H9 (cell line): ENCODE results near the gene SLC43A1. TPM values are rescaled to one million over a fixed set of nuclear protein-coding genes. Genes with fewer than 3 reads are reported as not detected.
A peak's percentile ranks its signal among the peaks of the same experiment; 100 is the strongest.

Source experiments
- DNase-seq: peaks from one replicate; pipeline ENCODE4 v3.0.0-alpha.2; 2017
- H2AFZ ChIP-seq: one replicate; pipeline ENCODE4 v1.6.1; 2013; ENCODE audit warnings: mild to moderate bottlenecking, low read length, control low read depth, moderate library complexity
- H2AK5ac ChIP-seq: 2 replicates; pipeline ENCODE4 v1.6.1; 2013; ENCODE audit warnings: low read length, control low read depth, mixed read lengths; ENCODE audit not compliant: insufficient read length
- H2BK120ac ChIP-seq: one replicate; pipeline ENCODE4 v1.6.1; 2013; ENCODE audit warnings: low read depth, mild to moderate bottlenecking, low read length, control low read depth, inconsistent platforms; ENCODE audit not compliant: poor library complexity, severe bottlenecking
- H2BK12ac ChIP-seq: 2 replicates; pipeline ENCODE4 v1.6.1; 2013; ENCODE audit warnings: low read length, control low read depth, mixed read lengths, low read depth; ENCODE audit not compliant: insufficient read length
- H2BK15ac ChIP-seq: 2 replicates; pipeline ENCODE4 v1.6.1; 2013; ENCODE audit warnings: low read depth, low read length, control low read depth
- H2BK20ac ChIP-seq: one replicate; pipeline ENCODE4 v1.6.1; 2013; ENCODE audit warnings: low read depth, mild to moderate bottlenecking, low read length, control low read depth, inconsistent platforms; ENCODE audit not compliant: poor library complexity, severe bottlenecking
- H2BK5ac ChIP-seq: 2 replicates; pipeline ENCODE4 v1.6.1; 2013; ENCODE audit warnings: low read length, control low read depth, mixed read lengths; ENCODE audit not compliant: insufficient read length
- H3K14ac ChIP-seq: 2 replicates; pipeline ENCODE4 v1.6.1; 2013; ENCODE audit warnings: low read length, control low read depth; ENCODE audit not compliant: insufficient read depth
- H3K18ac ChIP-seq: 2 replicates; pipeline ENCODE4 v1.6.1; 2013; ENCODE audit warnings: low read depth, mild to moderate bottlenecking, mixed read lengths, low read length, control low read depth; ENCODE audit not compliant: insufficient read length
- H3K23ac ChIP-seq: 2 replicates; pipeline ENCODE4 v1.6.1; 2013; ENCODE audit warnings: low read length, control low read depth, mixed read lengths, low read depth; ENCODE audit not compliant: insufficient read length
- H3K23me2 ChIP-seq: 2 replicates; pipeline ENCODE4 v1.6.1; 2013; ENCODE audit warnings: low read depth, mild to moderate bottlenecking, mixed read lengths, low read length, control low read depth; ENCODE audit not compliant: insufficient read length, poor library complexity, severe bottlenecking
- H3K27ac ChIP-seq: 2 replicates; pipeline ENCODE4 v1.5.1; 2013; ENCODE audit warnings: low read length, control low read depth, mixed read lengths, low read depth; ENCODE audit not compliant: insufficient read length
- H3K27me3 ChIP-seq: 2 replicates; pipeline ENCODE4 v1.6.1; 2013; ENCODE audit warnings: low read length, control low read depth, inconsistent platforms; ENCODE audit not compliant: insufficient read depth
- H3K4ac ChIP-seq: 2 replicates; pipeline ENCODE4 v1.6.1; 2013; ENCODE audit warnings: low read depth, mild to moderate bottlenecking, control low read depth, inconsistent platforms, low read length, moderate library complexity
- H3K4me1 ChIP-seq: 2 replicates; pipeline ENCODE4 v1.6.1; 2013; ENCODE audit warnings: low read length, control low read depth, inconsistent platforms; ENCODE audit not compliant: insufficient read depth
- H3K4me2 ChIP-seq: 2 replicates; pipeline ENCODE4 v1.6.1; 2013; ENCODE audit warnings: low read length, control low read depth, mixed read lengths; ENCODE audit not compliant: insufficient read length, insufficient read depth
- H3K56ac ChIP-seq: 2 replicates; pipeline ENCODE4 v1.6.1; 2013; ENCODE audit warnings: low read depth, mild to moderate bottlenecking, mixed read lengths, low read length, control low read depth; ENCODE audit not compliant: insufficient read length
- H3K79me1 ChIP-seq: 2 replicates; pipeline ENCODE4 v1.6.1; 2013; ENCODE audit warnings: low read depth, mild to moderate bottlenecking, moderate library complexity, low read length, control low read depth, inconsistent platforms; ENCODE audit not compliant: insufficient read depth, poor library complexity, severe bottlenecking
- H3K79me2 ChIP-seq: 2 replicates; pipeline ENCODE4 v1.6.1; 2013; ENCODE audit warnings: low read length, control low read depth, inconsistent platforms; ENCODE audit not compliant: insufficient read depth
- H3K9ac ChIP-seq: 2 replicates; pipeline ENCODE4 v1.6.1; 2013; ENCODE audit warnings: low read length, control low read depth, mixed read lengths; ENCODE audit not compliant: insufficient read length; ENCODE audit errors: extremely low read depth
- H3K9me3 ChIP-seq: one replicate; pipeline ENCODE4 v1.6.1; 2013; ENCODE audit warnings: low read depth, low read length, inconsistent platforms; ENCODE audit not compliant: control insufficient read depth
- H3T11ph ChIP-seq: one replicate; pipeline ENCODE4 v1.6.1; 2013; ENCODE audit warnings: mild to moderate bottlenecking, low read length, control low read depth, inconsistent platforms
- H4K20me1 ChIP-seq: one replicate; pipeline ENCODE4 v1.6.1; 2013; ENCODE audit not compliant: control insufficient read depth, insufficient read length, insufficient read depth
- H4K5ac ChIP-seq: 2 replicates; pipeline ENCODE4 v1.6.1; 2013; ENCODE audit warnings: low read depth, mild to moderate bottlenecking, mixed read lengths, low read length, control low read depth; ENCODE audit not compliant: insufficient read length
- H4K8ac ChIP-seq: replicated peaks from 2 replicates; pipeline ENCODE4 v1.6.1; 2013; ENCODE audit warnings: low read length, control low read depth, mixed read lengths, low read depth; ENCODE audit not compliant: insufficient read length
- H4K91ac ChIP-seq: 2 replicates; pipeline ENCODE4 v1.6.1; 2013; ENCODE audit warnings: low read depth, mild to moderate bottlenecking, moderate library complexity, mixed read lengths, low read length, control low read depth; ENCODE audit not compliant: insufficient read length
- H3K27ac Mint-ChIP-seq, 3 experiments: 2 replicates in 2 of 3; 3 replicates in 1 of 3; pipeline ENCODE4 v1.8.0; 2020 to 2021; ENCODE audit warnings: mixed read lengths in 3 of 3, mild to moderate bottlenecking in 1 of 3, moderate library complexity in 1 of 3
- H3K27me3 Mint-ChIP-seq: 2 replicates; pipeline ENCODE4 v1.8.0; 2021; ENCODE audit warnings: low read depth, mild to moderate bottlenecking, moderate library complexity, mixed read lengths
- H3K36me3 Mint-ChIP-seq, 3 experiments: 2 replicates in 2 of 3; 3 replicates in 1 of 3; pipeline ENCODE4 v1.8.0; 2020 to 2021; ENCODE audit warnings: low read depth in 3 of 3, mixed read lengths in 3 of 3; ENCODE audit not compliant: insufficient read depth in 1 of 3
- H3K4me1 Mint-ChIP-seq, 2 experiments: 2 replicates each; pipeline ENCODE4 v1.8.0; 2020; ENCODE audit warnings: mixed read lengths in 2 of 2
- H3K4me3 Mint-ChIP-seq, 2 experiments: 2 replicates in 1 of 2; 3 replicates in 1 of 2; pipeline ENCODE4 v1.8.0; 2020 to 2021; ENCODE audit warnings: mild to moderate bottlenecking in 2 of 2, mixed read lengths in 2 of 2, moderate library complexity in 1 of 2
- H3K9me3 Mint-ChIP-seq, 2 experiments: 2 replicates in 1 of 2; 3 replicates in 1 of 2; pipeline ENCODE4 v1.8.0; 2020; ENCODE audit warnings: mild to moderate bottlenecking in 2 of 2, mixed read lengths in 2 of 2, moderate library complexity in 1 of 2
- CTCF ChIP-seq: fragments of 200-600 bp; sonication (generic); conservative IDR thresholded peaks from 3 replicates; pipeline ENCODE4 v1.8.0; 2021; ENCODE audit warnings: antibody characterized with exemption, mild to moderate bottlenecking
- WGBS: extraction: QIAGEN DNeasy Blood & Tissue Kit; methylation state at CpG from one replicate; pipeline ENCODE4 v1.1.7; 2013; ENCODE audit warnings: missing lambda C conversion rate, low lambda C conversion rate, mixed read lengths; ENCODE audit not compliant: insufficient read length; ENCODE audit errors: extremely low coverage; 5-methylcytosine and 5-hydroxymethylcytosine counted together
- total RNA-seq: library from RNA; stranded (reverse); gene quantifications from 2 replicates; pipeline ENCODE4 v1.2.1, GENCODE V29; 2021

SLC43A1 gene
- total RNA-seq, 1 experiment from 2014 or later: 17.0 TPM

GRCh38 chr11:57498540-57498939 is 17.0 kb downstream of the SLC43A1 start:
- Mint-ChIP-seq H3K4me1 (peaks cover 34 to 65% of the 10 kb centered on the region in 2 experiments), H3K27ac (no peak overlapping the region), H3K36me3 (peaks cover 23 to 41% (median 25%) of the 10 kb centered on the region in 3 experiments; a peak in 6 of 7 replicates), H3K9me3 (no peaks in the 10 kb centered on the region), H3K27me3 (no peaks in the 10 kb centered on the region; the same call in 1 of the 2 replicates), H3K4me3 (peak overlapping the region in 1 of 2 experiments; percentile 51; a peak in 2 of 5 replicates)
- no peak overlapping the region for H3K18ac ChIP-seq
- H4K5ac ChIP-seq: no peak overlapping the region
- H2BK120ac ChIP-seq: no peak overlapping the region
- H2BK5ac ChIP-seq: no peak overlapping the region
- H3K27me3 ChIP-seq: no peaks in the 10 kb centered on the region
- peaks cover 13% of the 10 kb centered on the region; the same call in 1 of the 2 replicates for H3K4me1 ChIP-seq
- H4K8ac ChIP-seq: no peak overlapping the region
- H3K23ac ChIP-seq: no peak overlapping the region
- DNase-seq: no peak
- H3K27ac ChIP-seq: no peak overlapping the region
- no peak overlapping the region for H3K9ac ChIP-seq
- H3K4me2 ChIP-seq: no peak overlapping the region
- no peak overlapping the region for H4K91ac ChIP-seq
- H3K79me1 ChIP-seq: no peaks in the 10 kb centered on the region
- no peak overlapping the region for H2BK20ac ChIP-seq
- H2BK12ac ChIP-seq: no peak overlapping the region
- H3K23me2 ChIP-seq: no peaks in the 10 kb centered on the region
- H3K79me2 ChIP-seq: no peaks in the 10 kb centered on the region
- no peak overlapping the region for H3K4ac ChIP-seq
- no CpG with 5 or more reads among the region's 6 CpGs for WGBS
- H4K20me1 ChIP-seq: peaks cover 3% of the 10 kb centered on the region
- no peak overlapping the region for H2AFZ ChIP-seq
- no peak overlapping the region for H3T11ph ChIP-seq
- no peak for TF ChIP-seq CTCF
- H2AK5ac ChIP-seq: no peak overlapping the region
- H2BK15ac ChIP-seq: no peak overlapping the region
- no peaks in the 10 kb centered on the region for H3K9me3 ChIP-seq
- H3K14ac ChIP-seq: no peak overlapping the region
- H3K56ac ChIP-seq: no peak overlapping the region
